H1 (cell line): ENCODE measurements around the gene LAMTOR5.

Source experiments
- BRCA1 ChIP-seq: IDR thresholded peaks from 2 replicates; pipeline ENCODE4 v1.6.1; 2012; ENCODE audit warnings: low read depth, low read length, improper control_type of control experiment
- CEBPB ChIP-seq: IDR thresholded peaks from 2 replicates; pipeline ENCODE4 v1.6.1; 2012; ENCODE audit warnings: low read depth, low read length
- CHD2 ChIP-seq: IDR thresholded peaks from 2 replicates; pipeline ENCODE4 v1.6.1; 2012; ENCODE audit warnings: low read length, improper control_type of control experiment
- CTCF ChIP-seq, 3 experiments: IDR thresholded peaks; 1 replicate in 2 of 3; 2 replicates in 1 of 3; pipeline versions ENCODE4 v1.5.1 to v1.6.1; 2011; ENCODE audit warnings: low read length in 3 of 3, mild to moderate bottlenecking in 3 of 3, inconsistent platforms in 2 of 3, low read depth in 1 of 3, moderate library complexity in 1 of 3; ENCODE audit not compliant: insufficient read depth in 1 of 3; ENCODE audit errors: control extremely low read depth in 1 of 3
- EGR1 ChIP-seq: IDR thresholded peaks from 2 replicates; pipeline ENCODE4 v1.6.1; 2011; ENCODE audit warnings: low read depth, low read length, borderline replicate concordance
- EP300 ChIP-seq, 2 experiments: IDR thresholded peaks; 1 replicate in 1 of 2; 2 replicates in 1 of 2; pipeline ENCODE4 v1.6.1; 2011 to 2012; ENCODE audit warnings: low read depth in 2 of 2, low read length in 2 of 2, mild to moderate bottlenecking in 2 of 2, borderline replicate concordance in 1 of 2, inconsistent platforms in 1 of 2, moderate library complexity in 1 of 2
- EZH2 ChIP-seq: fragments of 200-600 bp; sonication (generic); IDR thresholded peaks from 2 replicates; pipeline ENCODE4 v1.7.1; 2012; ENCODE audit warnings: low read depth, mild to moderate bottlenecking, moderate library complexity, low read length, inconsistent platforms; ENCODE audit not compliant: severe bottlenecking
- KDM5A ChIP-seq: fragments of 200-600 bp; IDR thresholded peaks from 2 replicates; pipeline ENCODE4 v1.7.1; 2012; ENCODE audit warnings: mild to moderate bottlenecking, low read length, inconsistent platforms, mixed read lengths
- NANOG ChIP-seq: IDR thresholded peaks from 2 replicates; pipeline ENCODE4 v1.6.1; 2011; ENCODE audit warnings: low read length, low read depth, mild to moderate bottlenecking, inconsistent platforms; ENCODE audit not compliant: insufficient read depth, poor library complexity, severe bottlenecking
- POLR2A ChIP-seq, 2 experiments: IDR thresholded peaks; 1 replicate in 1 of 2; 2 replicates in 1 of 2; pipeline ENCODE4 v1.6.1; 2011; ENCODE audit warnings: low read depth in 2 of 2, low read length in 2 of 2, mild to moderate bottlenecking in 2 of 2; ENCODE audit errors: control extremely low read depth in 1 of 2
- POLR2AphosphoS5 ChIP-seq: IDR thresholded peaks from 2 replicates; pipeline ENCODE4 v1.6.1; 2011; ENCODE audit warnings: low read depth, low read length
- RXRA ChIP-seq: IDR thresholded peaks from 2 replicates; pipeline ENCODE4 v1.6.1; 2011; ENCODE audit warnings: low read depth, mild to moderate bottlenecking, low read length, moderate library complexity; ENCODE audit not compliant: insufficient read depth
- SRF ChIP-seq: IDR thresholded peaks from 2 replicates; pipeline ENCODE4 v1.6.1; 2011; ENCODE audit warnings: mild to moderate bottlenecking, low read depth, low read length, moderate library complexity

- no peak for TF ChIP-seq CTCF (IDR thresholded peaks at IDR 0.05; ENCODE audit: control extremely low read depth in 1 of 3, insufficient read depth in 1 of 3, low read depth in 1 of 3, low read length in 3 of 3)
- TF ChIP-seq EZH2, result no peak
- no peak for TF ChIP-seq CEBPB
- TF ChIP-seq RXRA, result no peak
- no peak for TF ChIP-seq EP300 (IDR thresholded peaks at IDR 0.05; ENCODE audit: borderline replicate concordance in 1 of 2, low read depth in 2 of 2, low read length in 2 of 2)
- TF ChIP-seq POLR2A (IDR thresholded peaks at IDR 0.05; ENCODE audit: control extremely low read depth in 1 of 2, low read depth in 2 of 2, low read length in 2 of 2), result no peak
- no peak for TF ChIP-seq NANOG
- TF ChIP-seq SRF, result no peak
- TF ChIP-seq KDM5A, result no peak
- TF ChIP-seq POLR2AphosphoS5, result no peak
- no peak for TF ChIP-seq CHD2
- TF ChIP-seq BRCA1, result no peak
- no peak for TF ChIP-seq EGR1
Measured at GRCh38 chr1:110418729-110419128, 11.2 kb upstream of the LAMTOR5 start.
